ENCODE results near the gene L3MBTL1.

Gene L3MBTL1

DNA sequence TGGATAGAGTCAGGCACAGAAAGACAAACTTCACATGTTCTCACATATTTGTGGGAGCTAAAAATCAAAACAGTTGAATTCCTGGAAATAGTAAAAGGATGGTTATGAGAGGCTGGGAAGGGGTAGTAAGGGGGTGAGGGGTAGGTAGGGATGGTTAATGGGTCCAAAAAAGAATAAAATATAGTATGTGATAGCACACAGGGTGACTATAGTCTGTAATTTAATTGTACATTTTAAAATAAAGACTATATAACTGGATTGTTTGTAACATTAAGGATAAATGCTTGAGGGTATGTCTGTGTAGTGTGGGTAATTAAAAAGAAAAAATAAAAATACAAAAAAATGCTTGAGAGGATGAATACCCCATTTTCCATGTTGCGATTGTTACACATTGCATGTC, 39.9 kb upstream of the L3MBTL1 start:
- peaks cover 3% of the 10 kb centered on the region; the same call in 1 of the 2 replicates for H3K4me1 ChIP-seq
- TF ChIP-seq, protein P1, sequence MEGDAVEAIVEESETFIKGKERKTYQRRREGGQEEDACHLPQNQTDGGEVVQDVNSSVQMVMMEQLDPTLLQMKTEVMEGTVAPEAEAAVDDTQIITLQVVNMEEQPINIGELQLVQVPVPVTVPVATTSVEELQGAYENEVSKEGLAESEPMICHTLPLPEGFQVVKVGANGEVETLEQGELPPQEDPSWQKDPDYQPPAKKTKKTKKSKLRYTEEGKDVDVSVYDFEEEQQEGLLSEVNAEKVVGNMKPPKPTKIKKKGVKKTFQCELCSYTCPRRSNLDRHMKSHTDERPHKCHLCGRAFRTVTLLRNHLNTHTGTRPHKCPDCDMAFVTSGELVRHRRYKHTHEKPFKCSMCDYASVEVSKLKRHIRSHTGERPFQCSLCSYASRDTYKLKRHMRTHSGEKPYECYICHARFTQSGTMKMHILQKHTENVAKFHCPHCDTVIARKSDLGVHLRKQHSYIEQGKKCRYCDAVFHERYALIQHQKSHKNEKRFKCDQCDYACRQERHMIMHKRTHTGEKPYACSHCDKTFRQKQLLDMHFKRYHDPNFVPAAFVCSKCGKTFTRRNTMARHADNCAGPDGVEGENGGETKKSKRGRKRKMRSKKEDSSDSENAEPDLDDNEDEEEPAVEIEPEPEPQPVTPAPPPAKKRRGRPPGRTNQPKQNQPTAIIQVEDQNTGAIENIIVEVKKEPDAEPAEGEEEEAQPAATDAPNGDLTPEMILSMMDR (IDR thresholded peaks at IDR 0.05; ENCODE audit: low read depth, low read length) = no peak
- DNase-seq = no peak
- H3K4me3 ChIP-seq (ENCODE audit: low read depth, low read length) = no peak overlapping the region
- no peaks in the 10 kb centered on the region for H3K27me3 ChIP-seq
- H3K9me3 ChIP-seq = no peaks in the 10 kb centered on the region
- H3K36me3 ChIP-seq = peaks cover 43% of the 10 kb centered on the region

DNA sequence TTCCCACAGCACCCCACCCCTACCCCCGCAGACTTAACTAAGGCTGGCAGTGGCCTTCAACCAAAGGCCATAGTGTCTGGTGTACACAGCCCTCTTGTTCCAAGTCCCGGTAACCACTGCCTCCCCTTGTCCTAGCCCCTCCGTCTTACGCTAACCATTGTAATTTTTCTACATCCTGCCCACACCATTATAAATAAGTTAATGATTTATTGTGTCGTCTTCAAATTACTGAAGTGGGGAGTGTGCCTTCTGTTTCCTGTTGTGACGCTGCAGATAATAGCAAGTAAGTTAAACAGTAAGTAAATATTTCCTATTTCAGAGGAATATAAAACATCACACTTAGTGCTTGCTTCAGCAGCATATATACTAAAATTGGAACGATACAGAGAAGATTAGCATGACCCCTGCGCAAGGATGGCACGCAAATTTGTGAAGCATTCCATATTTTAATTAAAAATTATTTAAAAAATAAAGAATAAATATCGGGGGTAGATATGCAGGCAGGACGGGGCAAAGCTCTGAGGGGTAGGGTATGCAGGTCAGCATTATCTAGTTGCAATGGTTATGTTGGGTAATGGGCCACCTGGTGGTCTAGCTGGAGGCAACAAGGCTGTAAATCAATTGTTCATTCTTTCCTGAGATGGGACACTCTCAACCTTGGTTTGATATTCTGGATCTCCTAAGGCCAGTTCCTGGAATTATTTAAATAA, 34.7 kb upstream of the L3MBTL1 start:
- DNase-seq = no peak
- Histone ChIP-seq H3K4me1 (peaks cover 3% of the 10 kb centered on the region; the same call in 1 of the 2 replicates), H3K27me3 (peaks cover 8% of the 10 kb centered on the region; the same call in 1 of the 2 replicates), H3K9me3 (no peaks in the 10 kb centered on the region), H3K4me3 (ENCODE audit: low read depth, low read length) (no peak overlapping the region), H3K36me3 (no peaks in the 10 kb centered on the region; the same call in 1 of the 2 replicates)
- TF ChIP-seq, protein P1 (IDR thresholded peaks at IDR 0.05; ENCODE audit: low read depth, low read length) = peak; percentile 38

DNA sequence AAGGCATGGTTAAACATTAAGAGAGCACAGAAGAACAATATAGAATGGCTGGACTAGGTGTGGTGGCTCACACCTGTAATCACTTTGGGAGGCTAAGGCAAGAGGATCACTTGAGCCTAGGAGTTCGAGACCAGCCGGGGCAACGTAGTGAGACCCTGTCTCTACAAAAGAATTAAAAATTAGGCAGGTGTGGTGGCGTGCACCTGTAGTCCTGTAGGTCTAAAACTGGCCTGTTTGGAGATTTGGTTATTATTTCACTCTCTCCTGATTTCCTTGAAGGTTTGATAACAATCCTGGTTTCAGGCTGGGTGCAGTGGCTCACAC, 34.2 kb upstream of the L3MBTL1 start:
- peaks cover 3% of the 10 kb centered on the region; the same call in 1 of the 2 replicates for H3K4me1 ChIP-seq
- DNase-seq = no peak
- no peaks in the 10 kb centered on the region; the same call in 1 of the 2 replicates for H3K36me3 ChIP-seq
- no peaks in the 10 kb centered on the region for H3K9me3 ChIP-seq
- no peak overlapping the region for H3K4me3 ChIP-seq (ENCODE audit: low read depth, low read length)
- peaks cover 8% of the 10 kb centered on the region; the same call in 1 of the 2 replicates for H3K27me3 ChIP-seq
- TF ChIP-seq, protein P1 (IDR thresholded peaks at IDR 0.05; ENCODE audit: low read depth, low read length) = no peak

DNA sequence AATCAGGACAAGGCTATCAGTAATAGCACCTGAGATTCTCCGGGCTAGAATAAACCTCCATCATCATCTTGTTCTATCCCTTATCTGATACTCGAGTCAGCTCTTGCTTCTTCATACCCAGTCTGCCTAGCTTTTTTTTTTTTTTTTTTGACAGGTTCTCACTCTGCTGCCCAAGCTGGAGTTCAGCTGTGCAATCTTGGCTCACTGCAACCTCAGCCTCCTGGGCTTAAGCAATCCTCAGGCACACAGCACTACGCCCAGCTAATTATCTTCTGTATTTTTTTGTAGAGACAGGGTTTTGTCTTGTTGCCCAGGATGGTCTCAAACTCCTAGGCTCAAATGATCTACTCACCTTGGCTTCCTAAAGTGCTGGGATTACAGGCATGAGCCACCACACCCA, 30.3 kb upstream of the L3MBTL1 start:
- H3K4me1 ChIP-seq = no peaks in the 10 kb centered on the region
- no peaks in the 10 kb centered on the region for H3K36me3 ChIP-seq
- H3K4me3 ChIP-seq (ENCODE audit: low read depth, low read length) = no peak overlapping the region
- TF ChIP-seq, protein P1 (IDR thresholded peaks at IDR 0.05; ENCODE audit: low read depth, low read length) = no peak
- DNase-seq = no peak
- H3K9me3 ChIP-seq = no peaks in the 10 kb centered on the region
- H3K27me3 ChIP-seq = peaks cover 8% of the 10 kb centered on the region; the same call in 1 of the 2 replicates

DNA sequence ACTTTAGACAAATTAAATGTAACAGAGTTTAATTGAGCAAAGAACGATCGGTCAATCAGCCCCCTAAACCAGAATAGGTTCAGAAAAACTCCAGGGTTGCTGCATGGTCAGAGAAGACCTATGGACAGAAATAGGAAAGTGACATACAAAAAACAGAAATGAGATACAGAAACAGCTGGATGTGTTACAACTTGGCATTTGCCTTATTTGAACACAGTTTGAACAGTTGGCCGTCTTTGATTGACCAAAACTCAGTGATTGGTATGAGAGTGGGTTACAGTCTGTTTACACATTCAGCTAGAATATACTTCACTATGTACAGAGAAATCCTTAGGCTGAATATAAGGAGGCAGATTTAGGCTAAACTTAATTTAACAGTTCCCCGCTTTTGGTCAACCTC, 29.9 kb upstream of the L3MBTL1 start:
- no peaks in the 10 kb centered on the region for H3K36me3 ChIP-seq
- TF ChIP-seq, protein P1 (IDR thresholded peaks at IDR 0.05; ENCODE audit: low read depth, low read length) = no peak
- peaks cover 8% of the 10 kb centered on the region; the same call in 1 of the 2 replicates for H3K27me3 ChIP-seq
- no peaks in the 10 kb centered on the region for H3K4me1 ChIP-seq
- H3K9me3 ChIP-seq = no peaks in the 10 kb centered on the region
- H3K4me3 ChIP-seq (ENCODE audit: low read depth, low read length) = no peak overlapping the region
- DNase-seq = no peak

DNA sequence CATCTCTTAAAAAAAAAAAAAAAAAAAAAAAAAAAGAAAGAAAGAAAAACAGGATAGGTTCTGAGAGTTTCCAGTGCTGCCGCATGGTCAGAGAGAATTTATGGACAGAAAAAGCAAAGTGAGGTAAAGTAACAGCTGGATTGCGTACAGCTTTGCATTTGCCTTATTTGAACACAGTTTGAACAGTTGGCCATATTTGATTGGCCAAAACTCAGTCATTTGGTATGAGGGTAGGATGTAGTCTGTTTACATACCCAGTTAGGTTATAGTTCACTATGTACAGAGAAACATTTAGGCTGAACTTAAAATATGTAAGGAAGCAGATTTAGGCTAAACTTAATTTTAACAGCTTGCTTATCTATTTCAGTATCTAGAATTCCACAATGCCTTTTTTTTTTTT, 17.5 kb upstream of the L3MBTL1 start:
- Histone ChIP-seq H3K4me3 (ENCODE audit: low read depth, low read length) (no peak overlapping the region), H3K27me3 (no peaks in the 10 kb centered on the region), H3K9me3 (no peaks in the 10 kb centered on the region), H3K36me3 (no peaks in the 10 kb centered on the region), H3K4me1 (no peaks in the 10 kb centered on the region)
- DNase-seq = no peak
- TF ChIP-seq, protein P1 (IDR thresholded peaks at IDR 0.05; ENCODE audit: low read depth, low read length) = no peak

Measured in BE2C (cell line).